GM23338 (cell line): ENCODE results near the gene RAPGEF3. TPM values are rescaled to one million over a fixed set of nuclear protein-coding genes. Genes with fewer than 3 reads are reported as not detected.

Experiments
- ATAC-seq: fragments of 200-7000 bp; cut with Tn5 transposase; 3 replicates; pipeline ENCODE4 v1.9.1; 2020
- DNase-seq: peaks from one replicate; pipeline ENCODE4 v3.0.0-alpha.2; 2015; ENCODE audit warnings: low spot score
- H2AFZ ChIP-seq: fragments of 200-600 bp; sonication (generic); 2 replicates; pipeline ENCODE4 v1.8.0; 2016; ENCODE audit warnings: antibody characterized with exemption, mild to moderate bottlenecking, moderate library complexity
- H3F3A ChIP-seq: fragments of 200-600 bp; sonication (generic); replicated peaks from 2 replicates; pipeline ENCODE4 v1.8.0; 2017; ENCODE audit warnings: antibody characterized with exemption, mixed run types, low read depth
- H3K27ac ChIP-seq: fragments of 200-600 bp; sonication (generic); 2 replicates; pipeline ENCODE4 v1.6.1; 2016; ENCODE audit warnings: low read depth
- H3K27me3 ChIP-seq: fragments of 200-600 bp; sonication (generic); 2 replicates; pipeline ENCODE4 v1.8.0; 2016; ENCODE audit warnings: mild to moderate bottlenecking, mixed run types, moderate library complexity; ENCODE audit not compliant: insufficient read depth
- H3K36me3 ChIP-seq: fragments of 200-600 bp; sonication (generic); 2 replicates; pipeline ENCODE4 v1.8.0; 2016; ENCODE audit warnings: mild to moderate bottlenecking; ENCODE audit not compliant: insufficient read depth
- H3K4me1 ChIP-seq: fragments of 200-600 bp; sonication (generic); 2 replicates; pipeline ENCODE4 v1.8.0; 2016; ENCODE audit warnings: mild to moderate bottlenecking, moderate library complexity; ENCODE audit not compliant: insufficient read depth
- H3K4me2 ChIP-seq: fragments of 200-600 bp; sonication (generic); 2 replicates; pipeline ENCODE4 v1.7.1; 2017; ENCODE audit warnings: mixed run types
- H3K4me3 ChIP-seq: fragments of 200-600 bp; sonication (generic); 2 replicates; pipeline ENCODE4 v1.6.1; 2016; ENCODE audit warnings: mixed run types
- H3K79me2 ChIP-seq: fragments of 200-600 bp; sonication (generic); replicated peaks from 2 replicates; pipeline ENCODE4 v1.8.0; 2017; ENCODE audit warnings: mild to moderate bottlenecking; ENCODE audit not compliant: insufficient read depth
- H3K9me2 ChIP-seq: fragments of 200-600 bp; sonication (generic); 2 replicates; pipeline ENCODE4 v1.8.0; 2017; ENCODE audit not compliant: insufficient read depth
- H4K20me1 ChIP-seq: fragments of 200-600 bp; sonication (generic); replicated peaks from 2 replicates; pipeline ENCODE4 v1.8.0; 2017; ENCODE audit warnings: mild to moderate bottlenecking; ENCODE audit not compliant: insufficient read depth
- H3K27ac Mint-ChIP-seq: 2 replicates; pipeline ENCODE4 v1.8.0; 2020; ENCODE audit warnings: inconsistent platforms, mild to moderate bottlenecking, moderate library complexity, mixed read lengths
- H3K27me3 Mint-ChIP-seq: 3 replicates; pipeline ENCODE4 v1.8.0; 2022; ENCODE audit warnings: low read depth, mild to moderate bottlenecking, moderate library complexity, mixed read lengths, inconsistent platforms; ENCODE audit not compliant: insufficient read depth, poor library complexity
- H3K36me3 Mint-ChIP-seq: 3 replicates; pipeline ENCODE4 v1.8.0; 2021; ENCODE audit warnings: low read depth, mild to moderate bottlenecking, inconsistent platforms, moderate library complexity, mixed read lengths
- H3K4me1 Mint-ChIP-seq: 3 replicates; pipeline ENCODE4 v1.8.0; 2020; ENCODE audit warnings: mild to moderate bottlenecking, inconsistent platforms, mixed read lengths
- H3K4me3 Mint-ChIP-seq: 3 replicates; pipeline ENCODE4 v1.8.0; 2021; ENCODE audit warnings: moderate library complexity, mild to moderate bottlenecking, inconsistent platforms, mixed read lengths
- H3K9me3 Mint-ChIP-seq: 3 replicates; pipeline ENCODE4 v1.8.0; 2020; ENCODE audit warnings: moderate library complexity, mild to moderate bottlenecking, inconsistent platforms, mixed read lengths
- CREB1 ChIP-seq: fragments of 250-450 bp; sonication (Bioruptor Pico); IDR thresholded peaks from 2 replicates; pipeline ENCODE4 v1.5.0; 2020; ENCODE audit warnings: low read depth, mild to moderate bottlenecking, moderate library complexity
- EZH2 ChIP-seq: fragments of 200-600 bp; sonication (generic); IDR thresholded peaks from one replicate; pipeline ENCODE4 v1.8.0; 2017; ENCODE audit warnings: antibody characterized with exemption, mild to moderate bottlenecking, low read depth; ENCODE audit not compliant: unreplicated experiment
- EZH2phosphoT487 ChIP-seq: fragments of 200-600 bp; sonication (generic); IDR thresholded peaks from one replicate; pipeline ENCODE4 v1.8.1; 2018; ENCODE audit warnings: antibody characterized with exemption; ENCODE audit not compliant: unreplicated experiment
- NANOG ChIP-seq: IDR thresholded peaks from 2 replicates; pipeline ENCODE4 v1.6.1; 2016; ENCODE audit warnings: antibody characterized with exemption, borderline replicate concordance
- POLR2AphosphoS5 ChIP-seq: IDR thresholded peaks from 2 replicates; pipeline ENCODE4 v1.6.1; 2016; ENCODE audit warnings: antibody characterized with exemption, low read depth
- ZNF114 ChIP-seq: fragments of 250-450 bp; sonication (Bioruptor Pico); IDR thresholded peaks from 2 replicates; pipeline ENCODE4 v1.5.0; 2020; ENCODE audit warnings: mild to moderate bottlenecking, moderate library complexity
- ZNF331 ChIP-seq: fragments of 250-450 bp; sonication (Bioruptor Pico); IDR thresholded peaks from 2 replicates; pipeline ENCODE4 v1.5.0; 2020; ENCODE audit warnings: low read depth, mild to moderate bottlenecking, moderate library complexity
- ZNF462 ChIP-seq: fragments of 250-450 bp; sonication (Bioruptor Pico); IDR thresholded peaks from 2 replicates; pipeline ENCODE4 v1.5.0; 2020; ENCODE audit warnings: mild to moderate bottlenecking, moderate library complexity
- polyA plus RNA-seq: library from polyadenylated mRNA; unstranded; fragments of >200 nt; fragmentation: Nextera tagmentation; extraction: Ambion mirVana; gene quantifications from 2 replicates; pipeline ENCODE4 v1.2.1, GENCODE V29; 2016
- total RNA-seq: library from RNA; depleted of rRNA; stranded (reverse); fragments of >200 nt; shearing (Covaris generic); gene quantifications from 2 replicates; pipeline ENCODE4 v1.2.3, GENCODE V29; 2014
- TF ChIP-seq, protein P1 (sequence below), 2 experiments: fragments of 200-600 bp in 1 of 2; sonication (generic) in 1 of 2; conservative IDR thresholded peaks; 2 replicates each; pipeline versions ENCODE4 v1.5.1 to v1.6.1; 2016 to 2017; ENCODE audit warnings: antibody characterized with exemption in 2 of 2, low read depth in 2 of 2, mild to moderate bottlenecking in 2 of 2, moderate library complexity in 1 of 2
- TF ChIP-seq, protein P2 (sequence below): IDR thresholded peaks from one replicate; pipeline ENCODE4 v1.6.1; 2018; ENCODE audit warnings: antibody characterized with exemption; ENCODE audit not compliant: unreplicated experiment

Gene RAPGEF3
- total and polyA plus RNA-seq, 2 experiments from 2014 or later: 2.3 to 11.8 TPM

DNA sequence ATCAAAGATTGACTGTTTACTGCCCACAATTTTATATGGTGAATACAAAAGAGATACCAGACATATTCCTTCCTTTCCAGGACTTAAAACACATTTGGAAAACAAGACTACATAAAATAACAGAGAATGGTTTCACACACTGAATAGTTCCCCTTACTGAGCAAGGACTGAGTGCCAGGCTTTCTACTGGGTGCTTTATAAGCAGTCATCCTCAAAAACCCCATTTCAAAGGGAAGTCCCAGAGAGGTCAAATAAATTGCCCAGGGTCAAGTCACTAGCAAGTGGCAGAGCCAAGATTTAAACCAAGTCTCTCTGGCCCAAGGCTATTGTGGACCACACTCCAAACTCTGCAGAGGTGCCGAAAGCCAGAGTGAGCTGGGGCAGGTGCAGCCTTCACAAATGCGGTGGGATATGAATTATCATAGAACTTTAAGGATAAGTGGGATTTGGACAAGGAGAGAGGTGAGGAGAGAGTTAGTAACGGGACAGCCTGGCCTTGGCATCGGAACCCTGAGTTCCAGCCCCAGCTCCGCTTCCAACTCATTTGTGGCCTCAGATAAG, 43.8 kb downstream of the RAPGEF3 start:
- Histone ChIP-seq H3K79me2 (no peaks in the 10 kb centered on the region), H3K9me2 (no peaks in the 10 kb centered on the region), H3K27me3 (no peaks in the 10 kb centered on the region; the same call in 1 of the 2 replicates), H3K4me2 (no peak overlapping the region), H3K4me3 (no peak overlapping the region), H3K36me3 (no peaks in the 10 kb centered on the region), H4K20me1 (no peaks in the 10 kb centered on the region; the same call in 1 of the 2 replicates), H3F3A (0 out of 2 replicates have a peak, but pooled peaks cover 3% of the 10 kb centered on the region), H3K4me1 (peaks cover 10% of the 10 kb centered on the region), H3K27ac (no peak overlapping the region), H2AFZ (no peak overlapping the region)
- no peaks in the 10 kb centered on the region for H3K9me3 Mint-ChIP-seq
- H3K4me3 Mint-ChIP-seq: no peak overlapping the region
- H3K36me3 Mint-ChIP-seq: no peaks in the 10 kb centered on the region
- no peak for TF ChIP-seq CREB1 (CRISPR knock-in tag)
- TF ChIP-seq ZNF114 (CRISPR knock-in tag): no peak
- TF ChIP-seq POLR2AphosphoS5: no peak
- TF ChIP-seq, protein P1, sequence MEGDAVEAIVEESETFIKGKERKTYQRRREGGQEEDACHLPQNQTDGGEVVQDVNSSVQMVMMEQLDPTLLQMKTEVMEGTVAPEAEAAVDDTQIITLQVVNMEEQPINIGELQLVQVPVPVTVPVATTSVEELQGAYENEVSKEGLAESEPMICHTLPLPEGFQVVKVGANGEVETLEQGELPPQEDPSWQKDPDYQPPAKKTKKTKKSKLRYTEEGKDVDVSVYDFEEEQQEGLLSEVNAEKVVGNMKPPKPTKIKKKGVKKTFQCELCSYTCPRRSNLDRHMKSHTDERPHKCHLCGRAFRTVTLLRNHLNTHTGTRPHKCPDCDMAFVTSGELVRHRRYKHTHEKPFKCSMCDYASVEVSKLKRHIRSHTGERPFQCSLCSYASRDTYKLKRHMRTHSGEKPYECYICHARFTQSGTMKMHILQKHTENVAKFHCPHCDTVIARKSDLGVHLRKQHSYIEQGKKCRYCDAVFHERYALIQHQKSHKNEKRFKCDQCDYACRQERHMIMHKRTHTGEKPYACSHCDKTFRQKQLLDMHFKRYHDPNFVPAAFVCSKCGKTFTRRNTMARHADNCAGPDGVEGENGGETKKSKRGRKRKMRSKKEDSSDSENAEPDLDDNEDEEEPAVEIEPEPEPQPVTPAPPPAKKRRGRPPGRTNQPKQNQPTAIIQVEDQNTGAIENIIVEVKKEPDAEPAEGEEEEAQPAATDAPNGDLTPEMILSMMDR (conservative IDR thresholded peaks at IDR 0.05; ENCODE audit: low read depth in 2 of 2): no peak
- TF ChIP-seq NANOG: no peak
- TF ChIP-seq EZH2phosphoT487: no peak
- TF ChIP-seq ZNF331: no peak
- no peak for TF ChIP-seq EZH2
- TF ChIP-seq, protein P2, sequence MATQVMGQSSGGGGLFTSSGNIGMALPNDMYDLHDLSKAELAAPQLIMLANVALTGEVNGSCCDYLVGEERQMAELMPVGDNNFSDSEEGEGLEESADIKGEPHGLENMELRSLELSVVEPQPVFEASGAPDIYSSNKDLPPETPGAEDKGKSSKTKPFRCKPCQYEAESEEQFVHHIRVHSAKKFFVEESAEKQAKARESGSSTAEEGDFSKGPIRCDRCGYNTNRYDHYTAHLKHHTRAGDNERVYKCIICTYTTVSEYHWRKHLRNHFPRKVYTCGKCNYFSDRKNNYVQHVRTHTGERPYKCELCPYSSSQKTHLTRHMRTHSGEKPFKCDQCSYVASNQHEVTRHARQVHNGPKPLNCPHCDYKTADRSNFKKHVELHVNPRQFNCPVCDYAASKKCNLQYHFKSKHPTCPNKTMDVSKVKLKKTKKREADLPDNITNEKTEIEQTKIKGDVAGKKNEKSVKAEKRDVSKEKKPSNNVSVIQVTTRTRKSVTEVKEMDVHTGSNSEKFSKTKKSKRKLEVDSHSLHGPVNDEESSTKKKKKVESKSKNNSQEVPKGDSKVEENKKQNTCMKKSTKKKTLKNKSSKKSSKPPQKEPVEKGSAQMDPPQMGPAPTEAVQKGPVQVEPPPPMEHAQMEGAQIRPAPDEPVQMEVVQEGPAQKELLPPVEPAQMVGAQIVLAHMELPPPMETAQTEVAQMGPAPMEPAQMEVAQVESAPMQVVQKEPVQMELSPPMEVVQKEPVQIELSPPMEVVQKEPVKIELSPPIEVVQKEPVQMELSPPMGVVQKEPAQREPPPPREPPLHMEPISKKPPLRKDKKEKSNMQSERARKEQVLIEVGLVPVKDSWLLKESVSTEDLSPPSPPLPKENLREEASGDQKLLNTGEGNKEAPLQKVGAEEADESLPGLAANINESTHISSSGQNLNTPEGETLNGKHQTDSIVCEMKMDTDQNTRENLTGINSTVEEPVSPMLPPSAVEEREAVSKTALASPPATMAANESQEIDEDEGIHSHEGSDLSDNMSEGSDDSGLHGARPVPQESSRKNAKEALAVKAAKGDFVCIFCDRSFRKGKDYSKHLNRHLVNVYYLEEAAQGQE: no peak
- no peak for TF ChIP-seq ZNF462 (CRISPR knock-in tag)
- H3K4me1 Mint-ChIP-seq: peaks cover 26% of the 10 kb centered on the region
- DNase-seq (no peak), ATAC-seq (no peak)
- no peak overlapping the region for H3K27ac Mint-ChIP-seq
- H3K27me3 Mint-ChIP-seq: peaks cover 18% of the 10 kb centered on the region
